Testis (tissue), 3 donors: Measurements from ENCODE around the gene VENTX. TPM values are rescaled to one million over a fixed set of nuclear protein-coding genes. Genes with fewer than 3 reads are reported as not detected.
"Not testable (repeated sequence)": the region's sequence is repeated elsewhere in the genome, so short reads cannot be mapped to it uniquely, and the experiment has no call there.

Source experiments
- DNase-seq: peaks from one replicate; pipeline ENCODE4 v3.0.0-alpha.2; 2019
- H3K27ac ChIP-seq, 2 donors: fragments of 200-600 bp; sonication (generic); one replicate each; pipeline ENCODE4 v1.5.1; 2019
- H3K27me3 ChIP-seq: fragments of 200-600 bp; sonication (generic); one replicate; pipeline ENCODE4 v1.5.1; 2019
- H3K36me3 ChIP-seq: fragments of 200-600 bp; sonication (generic); one replicate; pipeline ENCODE4 v1.5.1; 2017; ENCODE audit warnings: low read depth; ENCODE audit errors: missing control alignments
- H3K4me1 ChIP-seq: fragments of 200-600 bp; sonication (generic); one replicate; pipeline ENCODE4 v1.5.1; 2019
- H3K4me3 ChIP-seq, 2 donors: fragments of 200-600 bp; sonication (generic); one replicate each; pipeline ENCODE4 v1.5.1; 2017 to 2019
- H3K9me3 ChIP-seq: fragments of 200-600 bp; sonication (generic); one replicate; pipeline ENCODE4 v1.5.1; 2017
- POLR2A ChIP-seq: fragments of 450-650 bp; IDR thresholded peaks from one replicate; pipeline ENCODE4 v1.6.1; 2017; ENCODE audit warnings: antibody characterized with exemption, mild to moderate bottlenecking, moderate library complexity
- WGBS, 2 donors: methylation state at CpG; one replicate each; pipeline ENCODE4 v1.1.5; 2018; 5-methylcytosine and 5-hydroxymethylcytosine counted together
- intact Hi-C: fragments of 100-400 bp; cut with DNase I; formaldehyde crosslinking; loops from one replicate; pipeline ENCODE4 v1.15.1; 2023; ENCODE audit warnings: low total_unique reads
- polyA plus RNA-seq: library from polyadenylated mRNA; stranded (reverse); fragments of 350-450 nt; fragmentation: Illumina TruSeq; extraction: RNeasy Lipid Tissue Mini Kit (QIAGEN cat#74804); gene quantifications from one replicate; pipeline ENCODE4 v1.2.3, GENCODE V29; 2014; ENCODE audit warnings: low read depth, low replicate concordance; ENCODE audit not compliant: insufficient read depth
- total RNA-seq, 2 donors: library from RNA; depleted of rRNA; stranded (reverse); fragments of >200 nt; gene quantifications; one replicate each; pipeline ENCODE4 v1.2.3, GENCODE V29; 2016
- TF ChIP-seq, protein P1 (sequence below), 3 experiments: fragments of 450-650 bp in 2 of 3; fragments of 200-600 bp in 1 of 3; sonication (generic) in 1 of 3; IDR thresholded peaks; one replicate each; pipeline ENCODE4 v1.5.1; 2016 to 2019; ENCODE audit warnings: antibody characterized with exemption in 3 of 3, mild to moderate bottlenecking in 2 of 3, moderate library complexity in 1 of 3

Gene VENTX
- total and polyA plus RNA-seq, 3 donors from 2014 or later, result 1.5 to 3.5 (median 2.2) TPM

DNA sequence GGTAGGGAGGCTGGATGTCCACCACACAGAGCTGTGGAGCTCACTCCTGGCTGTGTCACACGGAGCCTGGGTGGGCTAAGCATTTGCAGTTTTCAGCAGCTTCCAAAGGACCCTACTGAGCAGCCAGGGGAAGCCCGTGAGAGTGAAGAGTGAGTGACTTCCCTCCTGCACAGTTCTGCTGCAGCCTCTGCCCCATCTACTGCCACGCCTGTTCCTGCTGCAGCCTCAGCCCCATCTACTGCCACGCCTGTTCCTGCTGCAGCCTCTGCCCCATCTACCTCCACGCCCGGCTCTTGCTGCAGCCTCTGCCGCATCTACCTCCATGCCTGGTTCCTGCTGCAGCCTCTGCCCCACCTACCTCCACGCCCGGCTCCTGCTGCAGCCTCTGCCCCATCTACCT, 26.8 kb downstream of the VENTX start:
- H3K4me1 ChIP-seq, result no peaks in the 10 kb centered on the region
- intact Hi-C loops, result no loop called here
- 83 to 89% methylated on average over 9 of the region's 9 CpGs for WGBS, 2 donors
- H3K36me3 ChIP-seq, result no peaks in the 10 kb centered on the region
- no peak overlapping the region for H3K4me3 ChIP-seq
- no peaks in the 10 kb centered on the region for H3K9me3 ChIP-seq
- no peak for DNase-seq
- no peaks in the 10 kb centered on the region for H3K27me3 ChIP-seq
- no peak for TF ChIP-seq POLR2A
- TF ChIP-seq, protein P1, sequence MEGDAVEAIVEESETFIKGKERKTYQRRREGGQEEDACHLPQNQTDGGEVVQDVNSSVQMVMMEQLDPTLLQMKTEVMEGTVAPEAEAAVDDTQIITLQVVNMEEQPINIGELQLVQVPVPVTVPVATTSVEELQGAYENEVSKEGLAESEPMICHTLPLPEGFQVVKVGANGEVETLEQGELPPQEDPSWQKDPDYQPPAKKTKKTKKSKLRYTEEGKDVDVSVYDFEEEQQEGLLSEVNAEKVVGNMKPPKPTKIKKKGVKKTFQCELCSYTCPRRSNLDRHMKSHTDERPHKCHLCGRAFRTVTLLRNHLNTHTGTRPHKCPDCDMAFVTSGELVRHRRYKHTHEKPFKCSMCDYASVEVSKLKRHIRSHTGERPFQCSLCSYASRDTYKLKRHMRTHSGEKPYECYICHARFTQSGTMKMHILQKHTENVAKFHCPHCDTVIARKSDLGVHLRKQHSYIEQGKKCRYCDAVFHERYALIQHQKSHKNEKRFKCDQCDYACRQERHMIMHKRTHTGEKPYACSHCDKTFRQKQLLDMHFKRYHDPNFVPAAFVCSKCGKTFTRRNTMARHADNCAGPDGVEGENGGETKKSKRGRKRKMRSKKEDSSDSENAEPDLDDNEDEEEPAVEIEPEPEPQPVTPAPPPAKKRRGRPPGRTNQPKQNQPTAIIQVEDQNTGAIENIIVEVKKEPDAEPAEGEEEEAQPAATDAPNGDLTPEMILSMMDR (IDR thresholded peaks at IDR 0.05), result no peak
- H3K27ac ChIP-seq, result no peak overlapping the region

DNA sequence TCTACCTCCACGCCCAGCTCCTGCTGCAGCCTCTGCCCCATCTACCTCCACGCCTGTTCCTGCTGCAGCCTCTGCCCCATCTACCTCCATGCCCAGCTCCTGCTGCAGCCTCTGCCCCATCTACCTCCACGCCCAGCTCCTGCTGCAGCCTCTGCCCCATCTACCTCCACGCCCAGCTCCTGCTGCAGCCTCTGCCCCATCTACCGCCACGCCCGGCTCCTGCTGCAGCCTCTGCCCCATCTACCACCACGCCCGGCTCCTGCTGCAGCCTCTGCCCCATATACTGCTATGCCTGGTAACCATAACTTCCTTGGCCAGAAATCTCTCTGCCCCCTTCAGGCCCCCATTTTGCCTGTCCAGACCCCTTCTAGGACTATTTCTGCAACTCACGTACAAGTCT, 27.4 kb downstream of the VENTX start:
- intact Hi-C loops, H3K36me3 ChIP-seq, DNase-seq, H3K9me3 ChIP-seq, H3K4me3 ChIP-seq, H3K27me3 ChIP-seq, H3K27ac ChIP-seq, H3K4me1 ChIP-seq: not testable (repeated sequence)
- WGBS, 2 donors, result 82 to 88% methylated on average over 9 to 10 of the region's 10 CpGs

DNA sequence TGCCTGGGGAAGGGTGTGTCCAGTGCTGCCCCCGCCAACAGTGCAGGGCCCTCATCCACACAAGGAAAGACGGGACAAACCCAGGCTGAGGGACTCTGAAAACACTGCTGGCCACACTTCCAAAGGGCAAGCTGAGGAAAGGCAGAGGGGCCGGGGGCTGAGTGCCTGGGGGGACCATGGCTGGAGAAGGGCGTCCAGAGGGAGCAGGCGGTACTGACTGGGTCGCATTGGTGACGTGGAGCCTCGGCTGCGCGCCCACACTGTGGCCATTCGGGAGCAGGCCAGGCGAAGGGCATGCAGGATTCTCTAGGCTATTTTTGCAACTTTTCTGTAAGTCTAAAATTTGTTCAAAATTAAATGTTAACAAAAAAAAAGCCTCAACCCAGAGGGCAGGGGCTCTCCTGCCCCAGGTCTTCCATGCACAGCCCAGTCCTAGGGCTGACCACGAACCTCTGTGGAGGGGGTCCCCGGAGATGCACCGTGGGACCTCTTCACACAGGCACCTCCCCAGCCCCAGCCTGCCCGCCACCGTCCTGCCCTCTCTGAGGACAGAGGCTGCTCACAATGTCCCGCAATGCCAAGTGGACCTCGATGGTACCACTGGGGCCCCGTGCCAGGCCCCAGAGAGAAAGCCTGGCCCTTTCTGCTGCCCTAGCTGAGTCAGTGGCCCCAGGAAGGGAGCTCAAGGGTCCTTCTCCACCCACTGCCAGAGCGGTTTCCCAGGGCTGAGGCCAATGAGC, 28.6 kb downstream of the VENTX start:
- 90 to 91% methylated on average over 17 to 21 of the region's 21 CpGs for WGBS, 2 donors

DNA sequence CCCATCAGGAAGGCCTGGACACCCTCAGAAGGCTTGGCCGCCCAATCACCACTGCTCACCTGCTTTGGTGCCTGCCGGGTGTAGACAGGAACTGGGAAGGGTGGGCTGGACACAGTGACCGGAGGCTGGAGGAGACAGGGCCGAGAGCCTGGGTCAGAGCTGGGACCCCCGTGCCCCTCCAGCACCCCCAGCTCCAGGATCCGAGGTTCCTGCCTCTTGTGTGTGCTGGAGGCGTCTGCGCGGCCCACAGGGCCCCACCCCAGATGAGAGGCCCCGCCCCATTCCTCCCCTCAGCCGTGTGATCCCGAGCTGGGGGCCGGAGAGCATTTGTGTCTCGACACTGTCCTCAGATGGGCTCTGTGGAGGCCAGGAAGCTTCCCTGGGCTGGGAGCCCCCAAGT, 29.6 kb downstream of the VENTX start:
- H3K4me1 ChIP-seq, result no peaks in the 10 kb centered on the region
- WGBS, 2 donors, result 85 to 91% methylated on average over 8 to 14 of the region's 14 CpGs
- no peaks in the 10 kb centered on the region for H3K36me3 ChIP-seq
- TF ChIP-seq, protein P1 (IDR thresholded peaks at IDR 0.05), result no peak
- no peak for TF ChIP-seq POLR2A
- DNase-seq, result no peak
- intact Hi-C loops, result no loop called here
- no peaks in the 10 kb centered on the region for H3K9me3 ChIP-seq
- no peak overlapping the region for H3K27ac ChIP-seq
- no peaks in the 10 kb centered on the region for H3K27me3 ChIP-seq
- no peak overlapping the region for H3K4me3 ChIP-seq

More for the DNA sequence above, 28.6 kb downstream of the VENTX start:
- no peaks in the 10 kb centered on the region for H3K9me3 ChIP-seq
- H3K4me1 ChIP-seq, result no peaks in the 10 kb centered on the region
- TF ChIP-seq, protein P1 (IDR thresholded peaks at IDR 0.05), result no peak
- TF ChIP-seq POLR2A, result no peak
- DNase-seq, result no peak
- no peak overlapping the region for H3K27ac ChIP-seq
- intact Hi-C loops, result no loop called here
- no peak overlapping the region for H3K4me3 ChIP-seq
- H3K27me3 ChIP-seq, result no peaks in the 10 kb centered on the region
- no peaks in the 10 kb centered on the region for H3K36me3 ChIP-seq

DNA sequence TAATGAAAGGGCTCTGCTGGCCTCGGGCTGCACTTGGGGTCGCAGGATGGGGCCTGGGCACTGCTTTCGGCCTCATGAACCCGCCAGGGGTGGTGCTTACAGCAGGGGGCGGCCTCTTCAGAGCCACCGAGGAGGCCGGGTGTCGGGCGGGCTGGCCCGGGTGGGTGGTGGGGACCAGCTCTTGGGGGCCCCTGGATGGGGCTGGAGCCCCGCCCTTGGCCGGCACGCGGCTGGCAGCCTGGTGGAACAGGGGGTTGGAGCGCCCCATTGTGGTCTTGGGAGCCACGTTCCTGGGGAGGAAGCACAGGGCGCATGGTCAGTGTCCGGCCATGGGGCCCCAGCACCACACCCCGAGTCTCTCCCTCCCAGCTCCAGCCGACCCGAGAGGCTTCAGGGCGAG, 30.2 kb downstream of the VENTX start:
- H3K27ac ChIP-seq, result no peak overlapping the region
- no peaks in the 10 kb centered on the region for H3K27me3 ChIP-seq
- 91 to 96% methylated on average over 12 to 22 of the region's 22 CpGs for WGBS, 2 donors
- intact Hi-C loops, result no loop called here
- no peak for DNase-seq
- no peaks in the 10 kb centered on the region for H3K4me1 ChIP-seq
- no peaks in the 10 kb centered on the region for H3K9me3 ChIP-seq
- no peaks in the 10 kb centered on the region for H3K36me3 ChIP-seq
- TF ChIP-seq, protein P1 (IDR thresholded peaks at IDR 0.05), result no peak
- TF ChIP-seq POLR2A, result no peak
- no peak overlapping the region for H3K4me3 ChIP-seq
